Mucosa of descending colon (tissue), 3 donors: Measurements from ENCODE around the gene MUTYH. TPM values are rescaled to one million over a fixed set of nuclear protein-coding genes. Genes with fewer than 3 reads are reported as not detected.

Experiments used
- ATAC-seq: fragments of 200-7000 bp; cut with Tn5 transposase; one replicate; pipeline ENCODE4 v1.9.1; 2020; ENCODE audit warnings: mild to moderate bottlenecking, moderate library complexity
- DNase-seq, 3 donors: peaks; one replicate each; pipeline ENCODE4 v3.0.0-alpha.2; 2020
- H3K36me3 ChIP-seq: fragments of 200-600 bp; one replicate; pipeline ENCODE4 v1.8.0; 2021; ENCODE audit warnings: low read depth, mild to moderate bottlenecking
- H3K4me1 ChIP-seq: fragments of 200-600 bp; one replicate; pipeline ENCODE4 v1.8.0; 2021; ENCODE audit warnings: low read depth, mild to moderate bottlenecking
- H3K4me3 ChIP-seq: fragments of 200-600 bp; one replicate; pipeline ENCODE4 v1.8.0; 2021; ENCODE audit warnings: mild to moderate bottlenecking
- H3K9me3 ChIP-seq: fragments of 200-600 bp; one replicate; pipeline ENCODE4 v1.8.0; 2021; ENCODE audit warnings: mild to moderate bottlenecking
- intact Hi-C, 2 donors: fragments of 100-400 bp; cut with DNase I in 1 of 2; cut with micrococcal nuclease in 1 of 2; formaldehyde crosslinking; loops; one replicate each; pipeline versions ENCODE4 v1.11.0 to v1.11.1; 2022; cut with DNase I, micrococcal nuclease
- total RNA-seq, 3 donors: library from RNA; stranded (reverse); fragmentation: NEBNext Ultra II Directional in 2 of 3; extraction: Animal tissue kit (Norgen Biotek cat#: 25700) in 2 of 3; gene quantifications; one replicate each; pipeline versions ENCODE4 v1.2.1 to v1.2.4, GENCODE V29; 2021 to 2023
- TF ChIP-seq, protein P1 (sequence below): fragments of 200-600 bp; IDR thresholded peaks from one replicate; pipeline ENCODE4 v1.8.0; 2022; ENCODE audit warnings: antibody characterized with exemption, mild to moderate bottlenecking
- donor health status: DM: no; HTN: no; CAD: no; lungs with moderate emphysema.
- donor health status: DM: no; HTN: no; CAD: no.
- donor health status: DM: no; HTN: yes; CAD: no.

MUTYH gene
- total RNA-seq, 3 donors from 2014 or later: 30.0 to 43.1 (median 35.8) TPM

DNA sequence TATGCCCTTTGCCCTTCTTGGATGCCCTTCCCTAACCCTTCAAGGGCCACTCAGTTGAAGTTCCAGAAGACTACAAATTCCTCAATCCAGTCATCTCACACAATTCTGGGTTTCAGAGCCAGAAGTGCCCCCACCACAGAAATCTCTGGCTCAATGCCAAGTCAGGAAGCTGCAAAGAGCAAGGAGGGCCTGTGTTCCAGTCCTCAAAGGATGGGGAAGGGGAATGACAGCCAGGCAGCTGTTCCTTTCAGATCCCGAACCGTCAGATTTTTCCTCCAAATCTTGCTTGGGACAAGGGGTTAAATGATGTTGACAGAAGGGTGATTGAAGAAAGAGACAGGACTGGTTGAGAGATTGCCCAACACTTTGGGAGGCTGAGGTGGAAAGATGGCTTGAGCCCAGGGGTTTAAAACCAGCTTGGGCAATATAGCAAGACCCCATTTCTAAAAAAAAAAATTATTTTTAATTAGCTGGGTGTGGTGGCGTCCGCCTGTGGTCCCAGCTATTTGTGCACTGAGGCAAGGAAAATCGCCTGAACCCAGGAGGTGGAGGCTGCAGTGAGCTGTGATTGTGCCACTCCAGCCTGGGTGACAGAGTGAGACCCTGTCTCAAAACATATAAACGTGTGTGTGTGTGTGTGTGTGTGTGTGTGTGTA, 14.3 kb downstream of the MUTYH start:
- H3K36me3 ChIP-seq: no peaks in the 10 kb centered on the region
- intact Hi-C loops: no loop called here
- H3K9me3 ChIP-seq: no peaks in the 10 kb centered on the region
- ATAC-seq (no peak), DNase-seq (no peak)
- TF ChIP-seq, protein P1, sequence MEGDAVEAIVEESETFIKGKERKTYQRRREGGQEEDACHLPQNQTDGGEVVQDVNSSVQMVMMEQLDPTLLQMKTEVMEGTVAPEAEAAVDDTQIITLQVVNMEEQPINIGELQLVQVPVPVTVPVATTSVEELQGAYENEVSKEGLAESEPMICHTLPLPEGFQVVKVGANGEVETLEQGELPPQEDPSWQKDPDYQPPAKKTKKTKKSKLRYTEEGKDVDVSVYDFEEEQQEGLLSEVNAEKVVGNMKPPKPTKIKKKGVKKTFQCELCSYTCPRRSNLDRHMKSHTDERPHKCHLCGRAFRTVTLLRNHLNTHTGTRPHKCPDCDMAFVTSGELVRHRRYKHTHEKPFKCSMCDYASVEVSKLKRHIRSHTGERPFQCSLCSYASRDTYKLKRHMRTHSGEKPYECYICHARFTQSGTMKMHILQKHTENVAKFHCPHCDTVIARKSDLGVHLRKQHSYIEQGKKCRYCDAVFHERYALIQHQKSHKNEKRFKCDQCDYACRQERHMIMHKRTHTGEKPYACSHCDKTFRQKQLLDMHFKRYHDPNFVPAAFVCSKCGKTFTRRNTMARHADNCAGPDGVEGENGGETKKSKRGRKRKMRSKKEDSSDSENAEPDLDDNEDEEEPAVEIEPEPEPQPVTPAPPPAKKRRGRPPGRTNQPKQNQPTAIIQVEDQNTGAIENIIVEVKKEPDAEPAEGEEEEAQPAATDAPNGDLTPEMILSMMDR: no peak
- H3K4me3 ChIP-seq: no peak overlapping the region
- H3K4me1 ChIP-seq: peaks cover 23% of the 10 kb centered on the region

DNA sequence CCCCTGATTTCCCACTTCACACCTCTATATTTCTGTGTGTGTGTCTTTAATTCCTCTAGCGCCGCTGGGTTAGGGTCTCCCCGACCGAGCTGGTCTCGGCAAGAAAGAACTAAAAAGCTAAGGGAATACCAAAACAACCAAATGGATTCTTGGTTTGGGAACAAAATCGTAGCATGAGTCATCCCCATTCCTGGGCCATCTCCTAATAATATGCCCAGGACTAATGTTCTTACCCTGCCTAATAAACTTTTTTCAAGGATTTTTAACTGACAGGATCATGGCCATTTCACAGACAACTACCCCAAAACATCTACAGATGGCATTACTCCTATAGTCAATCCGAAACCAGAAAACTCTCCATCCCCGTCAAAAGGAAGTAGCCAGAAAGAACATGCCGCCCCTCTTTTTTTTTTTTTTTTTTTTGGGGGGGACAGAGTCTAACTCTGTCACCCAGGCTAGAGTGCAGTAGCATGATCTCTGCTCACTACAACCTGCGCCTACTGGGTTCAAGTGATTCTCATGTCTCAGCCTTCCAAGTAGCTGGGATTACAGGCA, 17.7 kb downstream of the MUTYH start:
- Histone ChIP-seq H3K36me3 (no peaks in the 10 kb centered on the region), H3K4me1 (peaks cover 14% of the 10 kb centered on the region), H3K9me3 (no peaks in the 10 kb centered on the region), H3K4me3 (no peak overlapping the region)
- TF ChIP-seq, protein P1: no peak
- no peak for ATAC-seq
- intact Hi-C loops: no loop called here
- no peak for DNase-seq

DNA sequence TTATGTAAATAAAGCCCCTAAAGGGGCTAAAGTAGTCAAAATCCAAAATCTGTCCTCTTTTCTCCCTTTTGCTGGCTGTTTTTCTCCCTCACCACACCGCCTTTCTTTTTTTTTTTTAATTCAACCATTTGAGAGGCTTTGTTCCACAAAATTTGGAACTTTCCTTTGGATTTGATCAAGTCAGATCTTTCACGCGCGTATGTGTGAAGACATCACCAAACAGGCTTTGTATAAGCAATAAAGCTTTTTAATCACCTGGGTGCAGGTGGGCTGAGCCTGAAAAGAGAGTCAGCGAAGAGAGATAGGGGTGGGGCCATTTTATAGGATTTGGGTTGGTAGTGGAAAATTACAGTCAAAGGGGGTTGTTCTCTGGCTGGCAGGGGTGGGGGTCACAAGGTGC, 18.8 kb downstream of the MUTYH start:
- Histone ChIP-seq H3K9me3 (no peaks in the 10 kb centered on the region), H3K4me3 (no peak overlapping the region), H3K36me3 (no peaks in the 10 kb centered on the region), H3K4me1 (peaks cover 7% of the 10 kb centered on the region)
- DNase-seq: no peak
- no peak for ATAC-seq
- intact Hi-C loops: no loop called here
- TF ChIP-seq, protein P1: no peak

DNA sequence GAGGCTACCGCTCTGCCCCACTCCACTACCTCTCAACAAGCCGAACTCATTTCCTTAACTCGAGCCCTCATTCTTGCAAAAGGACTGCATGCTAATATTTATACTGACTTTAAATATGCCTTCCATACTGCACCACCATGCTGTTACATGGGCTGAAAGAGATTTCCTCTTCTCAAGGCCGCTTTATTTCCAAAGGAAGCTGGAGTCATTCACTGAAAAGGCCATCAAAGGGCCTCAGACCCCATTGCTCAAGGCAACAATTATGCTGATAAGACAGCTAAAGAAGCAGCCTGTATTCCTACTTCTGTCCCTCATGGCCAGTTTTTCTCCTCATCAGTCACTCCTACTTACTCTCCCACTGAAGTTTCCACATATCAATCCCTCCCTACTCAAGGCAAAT, 20.5 kb downstream of the MUTYH start:
- no peak overlapping the region for H3K4me3 ChIP-seq
- H3K4me1 ChIP-seq: no peaks in the 10 kb centered on the region
- no peaks in the 10 kb centered on the region for H3K9me3 ChIP-seq
- DNase-seq (no peak), ATAC-seq (no peak)
- H3K36me3 ChIP-seq: no peaks in the 10 kb centered on the region
- intact Hi-C loops: no loop called here
- TF ChIP-seq, protein P1: no peak

DNA sequence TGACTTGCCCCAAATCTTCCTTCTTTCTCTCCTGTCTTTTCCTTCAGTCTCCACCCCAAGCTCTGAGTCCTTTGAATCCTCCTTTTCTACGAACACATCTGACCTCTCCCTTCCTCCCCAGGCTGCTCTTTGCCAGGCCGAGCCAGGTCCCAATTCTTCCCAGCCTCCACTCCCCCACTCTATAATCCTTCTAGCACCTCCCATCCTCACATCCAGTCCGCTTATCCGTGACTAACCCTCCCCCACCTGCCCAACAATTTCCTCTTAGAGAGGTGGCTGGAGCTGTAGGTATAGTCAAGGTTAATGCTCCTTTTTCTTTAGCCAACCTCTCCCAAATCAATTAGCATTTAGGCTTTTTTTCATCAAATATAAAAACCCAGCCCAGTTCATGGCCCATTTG, 23.1 kb downstream of the MUTYH start:
- no peak for ATAC-seq
- intact Hi-C loops: no loop called here
- H3K9me3 ChIP-seq: no peaks in the 10 kb centered on the region
- DNase-seq: no peak
- H3K4me1 ChIP-seq: no peaks in the 10 kb centered on the region
- no peaks in the 10 kb centered on the region for H3K36me3 ChIP-seq
- TF ChIP-seq, protein P1: no peak
- no peak overlapping the region for H3K4me3 ChIP-seq
